ENCODE results near the gene RASGEF1C. TPM values are rescaled to one million over a fixed set of nuclear protein-coding genes. Genes with fewer than 3 reads are reported as not detected.

Gene RASGEF1C
- total RNA-seq, 4 donors from 2014 or later, result 0.38 to 0.51 TPM; not detected in 2

GRCh38 chr5:180216646-180217171, 7.7 kb upstream of the RASGEF1C start:
- no peak for TF ChIP-seq CTCF (IDR thresholded peaks at IDR 0.05; ENCODE audit: low read depth)

- TF ChIP-seq CTCF (IDR thresholded peaks at IDR 0.05; ENCODE audit: low read depth), result no peak
These were observed 7.0 kb upstream of the RASGEF1C start for GRCh38 chr5:180215783-180216630.

- TF ChIP-seq CTCF (IDR thresholded peaks at IDR 0.05; ENCODE audit: low read depth), result no peak
These were observed 6.1 kb upstream of the RASGEF1C start for GRCh38 chr5:180214870-180215770.

- no peak for TF ChIP-seq CTCF (IDR thresholded peaks at IDR 0.05; ENCODE audit: low read depth)
These were observed 4.7 kb upstream of the RASGEF1C start for GRCh38 chr5:180213657-180214207.

GRCh38 chr5:180213256-180213600, 4.2 kb upstream of the RASGEF1C start:
- no peak for TF ChIP-seq CTCF (IDR thresholded peaks at IDR 0.05; ENCODE audit: low read depth)

GRCh38 chr5:180212363-180213255, 3.6 kb upstream of the RASGEF1C start:
- no peak for TF ChIP-seq CTCF (IDR thresholded peaks at IDR 0.05; ENCODE audit: low read depth)

Data from subcutaneous adipose tissue (tissue), 4 donors.